OCI-LY7 (cell line): ENCODE data around the gene FAM181A. TPM values are rescaled to one million over a fixed set of nuclear protein-coding genes. Genes with fewer than 3 reads are reported as not detected.

Source experiments
- BruUV-seq: library from RNA; stranded (reverse); fragments of 400-500 nt; replicated peaks from 2 replicates; lab custom pipeline; 2021; lab: Mats Ljungman, UMichigan
- CTCF ChIA-PET: fragments of 300-600 bp; sonication (Branson Sonifier 250); formaldehyde crosslinking; loops from one replicate; lab custom pipeline; 2022; ENCODE audit warnings: antibody characterized with exemption; ENCODE audit not compliant: unreplicated experiment; lab: Charles Lee
- POLR2A ChIA-PET: fragments of 300-600 bp; sonication (Branson Sonifier 250); formaldehyde crosslinking; loops from one replicate; lab custom pipeline; 2022; ENCODE audit warnings: antibody characterized with exemption; lab: Charles Lee
- DNase-seq: peaks from one replicate; pipeline ENCODE4 v3.0.0-alpha.2; 2015; ENCODE audit warnings: low spot score
- H2AFZ ChIP-seq: fragments of 200-600 bp; sonication (generic), shearing (Covaris generic); 2 replicates; pipeline ENCODE4 v1.6.1; 2014; ENCODE audit warnings: mild to moderate bottlenecking, antibody characterized with exemption, low read length, moderate library complexity
- H3K27ac ChIP-seq: fragments of 200-600 bp; sonication (generic); 2 replicates; pipeline ENCODE4 v1.5.1; 2014; ENCODE audit warnings: mixed run types, low read depth, mild to moderate bottlenecking, moderate library complexity, low read length, inconsistent platforms; ENCODE audit not compliant: poor library complexity, severe bottlenecking
- H3K36me3 ChIP-seq: fragments of 200-600 bp; sonication (generic); 2 replicates; pipeline ENCODE4 v1.6.1; 2014; ENCODE audit warnings: mild to moderate bottlenecking, antibody characterized with exemption, low read length, moderate library complexity, mixed read lengths; ENCODE audit not compliant: insufficient read depth
- H3K4me1 ChIP-seq: fragments of 200-600 bp; sonication (generic); 2 replicates; pipeline ENCODE4 v1.5.1; 2014; ENCODE audit warnings: mild to moderate bottlenecking, low read length; ENCODE audit not compliant: insufficient read depth, poor library complexity, severe bottlenecking
- H3K4me2 ChIP-seq: fragments of 200-600 bp; sonication (generic); 2 replicates; pipeline ENCODE4 v1.6.1; 2014; ENCODE audit warnings: mild to moderate bottlenecking, low read length
- H3K4me3 ChIP-seq: fragments of 200-600 bp; sonication (generic); 2 replicates; pipeline ENCODE4 v1.5.1; 2014; ENCODE audit warnings: mild to moderate bottlenecking, low read depth, low read length; ENCODE audit not compliant: poor library complexity, severe bottlenecking
- H3K79me2 ChIP-seq: fragments of 200-600 bp; sonication (generic); 2 replicates; pipeline ENCODE4 v1.6.1; 2016; ENCODE audit warnings: low read depth, mild to moderate bottlenecking, low read length, moderate library complexity, mixed read lengths; ENCODE audit not compliant: insufficient read depth
- H3K9me2 ChIP-seq: fragments of 200-600 bp; sonication (generic); 2 replicates; pipeline ENCODE4 v1.6.1; 2016; ENCODE audit warnings: mild to moderate bottlenecking, low read length, mixed read lengths; ENCODE audit not compliant: insufficient read depth
- H3K9me3 ChIP-seq: fragments of 200-600 bp; sonication (generic); 2 replicates; pipeline ENCODE4 v1.6.1; 2014; ENCODE audit warnings: mild to moderate bottlenecking, mixed run types, low read length, mixed read lengths
- H4K20me1 ChIP-seq: fragments of 200-600 bp; sonication (generic); 2 replicates; pipeline ENCODE4 v1.6.1; 2014; ENCODE audit warnings: mild to moderate bottlenecking, antibody characterized with exemption, low read length, moderate library complexity, mixed read lengths; ENCODE audit not compliant: insufficient read depth
- CTCF ChIP-seq: fragments of 200-600 bp; sonication (generic); conservative IDR thresholded peaks from 2 replicates; pipeline ENCODE4 v1.5.1; 2014; ENCODE audit warnings: mild to moderate bottlenecking, antibody characterized with exemption, low read length, moderate library complexity, mixed read lengths
- EZH2phosphoT487 ChIP-seq: fragments of 200-600 bp; sonication (generic); IDR thresholded peaks from 2 replicates; pipeline ENCODE4 v1.6.1; 2018; ENCODE audit warnings: low read depth, borderline replicate concordance, mild to moderate bottlenecking, mixed run types, antibody characterized with exemption, low read length, moderate library complexity, mixed read lengths
- intact Hi-C: fragments of 100-400 bp; cut with micrococcal nuclease; formaldehyde crosslinking; loops from one replicate; pipeline ENCODE4 v1.10.0; 2022; ENCODE audit not compliant: unreplicated experiment
- total RNA-seq, 2 experiments: library from RNA; depleted of rRNA in 1 of 2; stranded (reverse); fragments of >200 nt in 1 of 2; shearing (Covaris generic) in 1 of 2; gene quantifications; 2 replicates each; pipeline ENCODE4 v1.2.3, GENCODE V29; 2014 to 2022

Gene FAM181A
- total RNA-seq, 2 experiments from 2014 or later: not detected

GRCh38 chr14:93915070-93915705, 12.0 kb upstream of the FAM181A start:
- Histone ChIP-seq H3K27ac (no peak overlapping the region), H3K4me3 (no peak overlapping the region), H3K9me2 (no peaks in the 10 kb centered on the region), H3K9me3 (no peaks in the 10 kb centered on the region), H2AFZ (no peak overlapping the region), H3K4me2 (no peak overlapping the region), H3K4me1 (no peaks in the 10 kb centered on the region), H3K79me2 (no peaks in the 10 kb centered on the region), H3K36me3 (no peaks in the 10 kb centered on the region), H4K20me1 (no peaks in the 10 kb centered on the region)
- ChIA-PET POLR2A (interaction anchor here (0.5 kb wide), 1 partner anchor 730 kb away, joined by 3 read pairs; the partner anchor contains the start of genes LYSET and MOAP1), CTCF (no interaction called here)
- intact Hi-C loops: no loop called here
- no peak for TF ChIP-seq EZH2phosphoT487
- TF ChIP-seq CTCF: no peak
- no peak for DNase-seq
- no TSS peak for BruUV-seq

- no TSS peak for BruUV-seq
- ChIA-PET CTCF (no interaction called here), POLR2A (no interaction called here)
- H3K27ac ChIP-seq: no peak overlapping the region
- no peak for TF ChIP-seq EZH2phosphoT487
- no peak for TF ChIP-seq CTCF
- DNase-seq: no peak
- no peaks in the 10 kb centered on the region for H3K9me2 ChIP-seq
- H3K4me3 ChIP-seq: no peak overlapping the region
- H3K4me2 ChIP-seq: no peak overlapping the region
- no peaks in the 10 kb centered on the region for H3K4me1 ChIP-seq
- no peaks in the 10 kb centered on the region for H3K79me2 ChIP-seq
- no peaks in the 10 kb centered on the region for H3K9me3 ChIP-seq
- no peaks in the 10 kb centered on the region for H4K20me1 ChIP-seq
- H2AFZ ChIP-seq: no peak overlapping the region
- no peaks in the 10 kb centered on the region for H3K36me3 ChIP-seq
- intact Hi-C loops: no loop called here
Measured at GRCh38 chr14:93915800-93916199, 11.3 kb upstream of the FAM181A start.

DNA sequence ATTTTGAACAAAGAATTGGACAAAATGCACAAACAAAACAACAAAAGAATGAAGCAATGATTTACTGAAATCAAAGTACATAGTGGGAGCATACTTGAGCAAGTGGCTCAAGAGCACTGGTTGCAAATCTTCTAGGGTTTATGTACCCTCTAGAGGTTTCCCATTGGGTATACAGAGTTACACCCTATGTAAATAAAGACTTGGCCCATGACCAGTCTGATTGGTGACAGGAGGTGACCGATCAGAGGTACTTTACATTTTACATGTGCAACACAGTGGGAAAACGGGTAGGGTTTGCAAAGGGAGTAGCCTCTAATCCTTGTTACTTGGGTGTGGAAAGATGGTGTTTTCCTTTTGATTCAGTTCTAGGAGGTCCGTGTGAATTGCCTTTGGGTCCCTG, 10.6 kb upstream of the FAM181A start:
- Histone ChIP-seq H3K4me2 (no peak overlapping the region), H3K36me3 (no peaks in the 10 kb centered on the region), H3K79me2 (no peaks in the 10 kb centered on the region), H3K27ac (no peak overlapping the region), H2AFZ (no peak overlapping the region), H3K4me3 (no peak overlapping the region), H3K9me3 (no peaks in the 10 kb centered on the region), H3K4me1 (no peaks in the 10 kb centered on the region), H3K9me2 (no peaks in the 10 kb centered on the region), H4K20me1 (no peaks in the 10 kb centered on the region)
- TF ChIP-seq CTCF (no peak), EZH2phosphoT487 (no peak)
- ChIA-PET POLR2A (no interaction called here), CTCF (no interaction called here)
- intact Hi-C loops: no loop called here
- no TSS peak for BruUV-seq
- no peak for DNase-seq
